Colon (tissue), 2 donors: ENCODE data around the gene NTM.
"Not testable (repeated sequence)": the region's sequence is repeated elsewhere in the genome, so short reads cannot be mapped to it uniquely, and the experiment has no call there.

ENCODE experiments used
- FAIRE-seq: peaks from 2 replicates; lab custom pipeline; 2012; peaks lifted over from hg19 to GRCh38; lab: Jason Lieb, UNC
- donor health status: control.
- donor health status: control.

NTM gene

DNA sequence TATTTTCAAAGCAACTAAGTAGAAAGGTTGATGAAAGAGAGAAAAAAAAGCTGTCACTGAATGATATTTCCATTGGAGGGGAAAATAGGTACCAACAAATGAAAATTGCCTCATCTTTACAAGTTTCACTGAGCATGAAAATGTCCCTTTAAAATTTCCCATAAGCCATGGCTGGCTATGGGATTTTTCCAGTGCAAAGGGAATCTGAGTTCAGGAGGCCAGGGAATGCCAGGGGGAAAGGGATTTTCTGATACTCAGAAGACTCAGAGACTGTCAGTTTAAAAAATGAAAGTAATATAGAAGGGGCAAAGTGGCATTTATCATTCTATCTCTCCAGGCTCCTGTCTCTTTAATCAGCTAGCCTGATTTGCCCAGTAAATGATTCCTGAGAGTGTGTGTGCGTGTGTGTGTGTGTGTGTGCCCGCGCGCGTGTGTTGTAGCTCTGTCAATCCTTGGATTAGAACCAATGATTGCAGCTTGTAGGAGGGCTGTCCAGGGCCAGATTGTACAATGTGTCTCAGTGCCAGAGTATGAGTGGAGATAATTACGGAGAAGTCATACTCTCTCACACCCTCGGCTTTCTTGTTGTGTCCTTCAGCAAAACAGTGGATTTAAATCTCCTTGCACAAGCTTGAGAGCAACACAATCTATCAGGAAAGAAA, at the start of gene NTM:
NTM (plus strand) TSS at position 526 of the 662 bp plus-strand sequence.
- FAIRE-seq, result no peak

DNA sequence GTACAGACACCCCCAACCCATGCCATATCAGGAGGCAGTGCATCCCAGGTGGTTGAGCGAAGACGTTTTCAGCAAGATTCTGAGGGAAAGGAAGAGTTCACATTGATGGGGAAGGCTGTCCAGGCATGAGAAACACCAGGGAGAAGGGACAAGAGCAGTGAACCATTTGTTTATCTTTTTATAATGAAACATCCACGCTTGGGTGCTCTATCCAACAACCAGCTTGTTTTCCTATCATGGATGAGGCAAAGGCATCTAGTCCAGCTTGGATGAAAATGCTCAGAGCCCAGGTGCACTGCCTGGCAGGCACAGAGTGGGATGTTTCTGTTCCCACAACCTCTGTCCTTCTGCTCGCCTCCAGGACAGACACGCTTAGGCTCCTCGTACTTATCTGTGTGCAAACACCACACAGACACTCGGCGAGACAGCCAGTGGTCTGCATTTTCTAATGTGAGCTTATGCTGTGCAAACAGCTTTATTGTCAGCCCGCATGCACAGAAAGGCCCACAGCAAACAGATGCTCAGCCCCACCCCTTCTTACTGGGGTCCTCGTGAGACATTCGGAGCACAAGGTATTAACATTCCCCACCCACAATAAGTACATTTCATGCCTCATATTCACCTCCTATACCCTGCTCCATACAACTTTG, 45.4 kb upstream of the NTM start:
- no peak for FAIRE-seq

- FAIRE-seq, result no peak
These were observed 43.6 kb upstream of the NTM start for GRCh38 chr11:131326829-131327228.

GRCh38 chr11:131327421-131327820, 43.0 kb upstream of the NTM start:
- FAIRE-seq, result no peak

DNA sequence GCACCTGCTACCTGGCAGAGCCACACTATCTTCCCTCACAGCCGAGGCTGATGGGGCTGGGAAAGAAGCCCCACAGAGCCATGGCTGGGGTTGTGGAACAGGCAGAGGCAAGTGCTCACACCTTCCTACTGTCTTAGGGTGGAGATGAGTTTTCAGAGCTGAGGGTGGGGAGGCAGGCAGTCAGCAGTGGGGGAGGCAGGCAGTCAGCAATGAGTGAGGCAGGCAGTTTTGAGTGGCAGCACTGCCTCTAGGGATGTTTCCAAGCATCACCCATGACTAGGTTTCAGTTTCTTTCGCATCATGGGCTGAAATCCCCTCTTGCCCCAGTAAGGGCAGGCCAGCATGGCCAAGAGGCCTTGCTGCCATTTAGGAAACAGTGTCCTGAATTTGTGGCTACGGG, 41.6 kb upstream of the NTM start:
- FAIRE-seq, result no peak

- no peak for FAIRE-seq
These were observed 39.4 kb upstream of the NTM start for GRCh38 chr11:131331010-131331409.

DNA sequence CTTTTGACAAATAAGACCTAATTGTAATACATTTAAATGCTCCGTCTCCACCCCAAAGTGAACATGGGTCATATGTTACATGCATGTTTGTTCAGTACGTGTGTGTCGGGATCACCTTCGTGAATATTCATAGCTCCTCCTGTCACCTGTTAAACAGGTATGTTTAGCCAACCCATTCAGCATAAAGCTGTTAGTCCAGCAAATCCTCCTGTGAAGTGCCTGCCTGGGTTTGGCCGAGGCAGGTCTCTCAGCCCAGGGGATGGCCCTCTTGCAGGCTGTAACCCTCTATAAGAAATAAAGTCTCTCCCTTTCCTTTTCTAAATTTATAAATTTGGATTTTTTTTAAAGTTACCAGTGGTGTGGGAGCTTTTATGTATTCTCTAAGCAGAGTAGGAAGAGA, 38.9 kb upstream of the NTM start:
- no peak for FAIRE-seq

- no peak for FAIRE-seq
These were observed 35.8 kb upstream of the NTM start for GRCh38 chr11:131334601-131335000.

GRCh38 chr11:131341900-131342299, 28.5 kb upstream of the NTM start:
- not testable (repeated sequence) for FAIRE-seq

- not testable (repeated sequence) for FAIRE-seq
These were observed 28.0 kb upstream of the NTM start for GRCh38 chr11:131342442-131342841.

GRCh38 chr11:131345406-131345805, 25.0 kb upstream of the NTM start:
- no peak for FAIRE-seq

GRCh38 chr11:131349368-131350086, 20.9 kb upstream of the NTM start:
- no peak for FAIRE-seq

- FAIRE-seq, result no peak
These were observed 19.5 kb upstream of the NTM start for GRCh38 chr11:131350872-131351271.

GRCh38 chr11:131351848-131352247, 18.6 kb upstream of the NTM start:
- no peak for FAIRE-seq

DNA sequence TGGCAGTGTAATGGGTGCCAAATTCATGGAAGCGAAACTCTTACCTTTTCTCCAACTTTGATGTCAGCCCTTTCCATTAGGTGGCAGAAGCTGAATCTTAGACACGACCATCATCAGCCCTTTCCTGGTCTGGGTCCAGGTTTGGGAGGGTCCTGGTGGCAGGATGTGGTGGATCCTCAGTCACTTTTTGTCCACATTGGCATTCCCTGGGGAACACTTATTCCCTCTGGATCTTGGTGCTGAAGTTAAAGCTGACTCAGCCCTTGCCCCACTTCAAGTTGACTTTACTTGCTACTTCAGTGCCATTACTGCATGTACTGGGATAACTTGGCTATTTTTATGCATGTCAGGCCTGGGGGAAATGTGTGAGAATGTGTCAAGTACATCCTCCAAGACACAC, 16.6 kb upstream of the NTM start:
- FAIRE-seq, result no peak

DNA sequence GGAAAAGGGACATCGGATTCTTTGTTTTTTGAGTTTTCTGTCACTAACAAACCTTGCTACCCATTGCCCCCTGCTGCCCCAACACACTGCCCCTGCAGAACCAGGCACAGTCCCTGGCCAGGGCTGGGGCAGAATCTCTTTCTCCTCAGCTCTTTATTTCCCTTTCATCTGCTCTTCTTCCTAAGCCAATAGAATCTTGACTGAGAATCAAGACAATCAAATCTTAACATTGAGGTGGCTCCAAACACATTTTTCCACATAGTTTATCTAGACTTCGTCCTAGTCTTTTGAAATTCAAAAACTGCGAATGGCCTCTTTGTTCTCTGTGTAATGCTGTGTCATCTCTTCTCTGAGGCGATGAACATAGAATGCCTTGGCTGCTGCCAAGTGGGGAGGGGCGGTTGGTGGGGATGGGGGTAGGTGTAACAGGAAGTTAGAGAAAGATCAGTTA, 16.1 kb upstream of the NTM start:
- FAIRE-seq, result no peak

DNA sequence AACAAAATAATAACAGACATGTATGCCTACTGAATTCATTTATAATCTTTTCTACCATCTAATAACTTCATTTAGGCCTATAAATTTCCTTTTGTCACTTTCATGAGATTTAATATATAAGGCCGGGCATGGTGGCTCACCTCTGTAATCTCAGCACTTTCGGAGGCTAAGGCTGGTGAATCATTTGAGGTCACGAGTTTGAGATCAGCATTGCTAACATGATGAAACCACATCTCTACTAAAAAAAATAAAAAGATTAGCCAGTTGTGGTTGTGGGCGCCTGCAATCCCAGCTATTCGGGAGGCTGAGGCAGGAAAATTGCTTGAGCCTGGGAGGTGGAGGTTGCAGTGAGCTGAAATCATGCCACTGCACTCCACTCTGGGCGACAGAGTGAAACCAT, 14.2 kb upstream of the NTM start:
- FAIRE-seq, result no peak

- no peak for FAIRE-seq
These were observed 5.0 kb upstream of the NTM start for GRCh38 chr11:131365329-131365930.

GRCh38 chr11:131370901-131371790, 731 bp downstream of the NTM start:
- no peak for FAIRE-seq

GRCh38 chr11:131371791-131372104, 1.3 kb downstream of the NTM start:
- FAIRE-seq, result no peak

DNA sequence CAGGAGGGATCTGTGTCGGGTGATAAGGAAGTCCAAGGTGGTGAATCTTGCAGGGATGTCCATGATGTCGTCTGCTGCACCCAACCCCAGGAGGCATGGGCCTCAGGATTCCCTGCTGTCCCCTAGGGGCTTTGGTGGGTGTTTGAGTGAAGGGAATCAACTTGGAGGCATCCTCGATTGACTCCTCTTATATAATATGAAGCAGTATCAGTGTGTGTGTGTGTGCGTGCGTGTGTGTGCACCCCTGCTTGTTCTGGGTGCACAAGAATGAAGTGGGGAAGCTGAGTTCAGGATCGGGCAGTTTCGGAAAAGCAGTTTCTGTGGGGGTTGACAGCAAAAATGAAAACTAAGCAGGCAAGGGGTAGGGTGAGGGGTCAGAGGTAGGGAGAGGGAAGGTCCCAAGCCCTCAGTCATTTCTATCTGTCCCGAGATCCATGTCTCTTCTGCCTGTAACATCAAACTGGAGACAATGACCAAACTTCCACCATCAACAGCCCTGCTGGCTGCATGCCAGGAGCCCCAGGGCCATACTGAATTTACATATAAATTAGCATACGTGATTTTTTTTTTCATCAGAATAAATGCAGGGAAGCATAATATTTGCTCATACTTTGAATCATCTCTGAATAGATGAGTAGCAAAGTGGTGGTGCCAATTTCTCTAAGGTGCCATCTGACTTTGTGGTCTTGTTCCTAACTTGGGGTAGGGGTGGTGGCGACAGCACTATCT, 2.0 kb downstream of the NTM start:
- FAIRE-seq, result no peak
